Measurements from ENCODE around the gene NME3.

Gene NME3

DNA sequence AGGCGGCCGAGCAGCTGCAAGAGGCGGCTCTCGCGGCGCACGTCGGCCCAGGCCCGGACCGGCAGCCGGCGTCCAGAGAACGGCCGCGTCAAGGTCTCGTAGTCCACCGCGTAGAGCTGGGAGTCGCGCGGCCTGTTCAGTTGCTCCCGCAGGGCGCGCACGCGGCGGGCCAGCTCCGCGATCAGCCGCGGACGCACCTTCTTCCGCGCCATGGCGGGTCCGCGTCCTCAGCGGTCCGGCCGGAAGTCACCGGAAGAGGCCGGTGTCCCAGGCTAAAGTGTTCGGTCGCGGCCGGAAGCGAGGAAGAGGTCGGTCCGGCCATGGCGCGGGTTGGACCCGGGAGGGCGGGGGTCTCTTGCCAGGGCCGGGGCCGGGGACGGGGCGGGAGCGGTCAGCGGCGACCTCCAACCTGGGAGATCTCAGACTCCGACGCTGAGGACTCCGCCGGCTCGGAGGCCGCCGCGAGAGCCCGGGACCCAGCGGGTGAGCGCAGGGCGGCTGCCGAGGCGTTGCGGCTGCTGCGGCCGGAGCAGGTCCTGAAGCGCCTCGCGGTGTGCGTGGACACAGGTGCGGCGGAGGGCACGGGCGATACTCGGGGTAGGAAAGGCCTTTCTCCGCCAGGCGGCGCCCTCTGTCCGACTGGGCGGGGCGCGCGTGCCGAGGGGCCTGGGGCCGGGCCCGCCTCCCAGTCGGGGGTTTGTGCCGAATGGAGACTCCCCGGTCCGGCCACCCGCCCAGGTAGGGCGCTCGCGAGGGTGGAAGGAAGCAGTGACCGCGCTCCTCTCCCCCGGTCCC lies 1.8 kb upstream of the NME3 start, which contains the start of gene MRPS34:
Gene MRPS34 (minus strand): TSS at position 227 of the 795 bp plus-strand sequence. CDS start 15 bp downstream, at position 212.
- TF ChIP-seq, protein P1, sequence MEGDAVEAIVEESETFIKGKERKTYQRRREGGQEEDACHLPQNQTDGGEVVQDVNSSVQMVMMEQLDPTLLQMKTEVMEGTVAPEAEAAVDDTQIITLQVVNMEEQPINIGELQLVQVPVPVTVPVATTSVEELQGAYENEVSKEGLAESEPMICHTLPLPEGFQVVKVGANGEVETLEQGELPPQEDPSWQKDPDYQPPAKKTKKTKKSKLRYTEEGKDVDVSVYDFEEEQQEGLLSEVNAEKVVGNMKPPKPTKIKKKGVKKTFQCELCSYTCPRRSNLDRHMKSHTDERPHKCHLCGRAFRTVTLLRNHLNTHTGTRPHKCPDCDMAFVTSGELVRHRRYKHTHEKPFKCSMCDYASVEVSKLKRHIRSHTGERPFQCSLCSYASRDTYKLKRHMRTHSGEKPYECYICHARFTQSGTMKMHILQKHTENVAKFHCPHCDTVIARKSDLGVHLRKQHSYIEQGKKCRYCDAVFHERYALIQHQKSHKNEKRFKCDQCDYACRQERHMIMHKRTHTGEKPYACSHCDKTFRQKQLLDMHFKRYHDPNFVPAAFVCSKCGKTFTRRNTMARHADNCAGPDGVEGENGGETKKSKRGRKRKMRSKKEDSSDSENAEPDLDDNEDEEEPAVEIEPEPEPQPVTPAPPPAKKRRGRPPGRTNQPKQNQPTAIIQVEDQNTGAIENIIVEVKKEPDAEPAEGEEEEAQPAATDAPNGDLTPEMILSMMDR (IDR thresholded peaks at IDR 0.05), result peak; percentile 86

DNA sequence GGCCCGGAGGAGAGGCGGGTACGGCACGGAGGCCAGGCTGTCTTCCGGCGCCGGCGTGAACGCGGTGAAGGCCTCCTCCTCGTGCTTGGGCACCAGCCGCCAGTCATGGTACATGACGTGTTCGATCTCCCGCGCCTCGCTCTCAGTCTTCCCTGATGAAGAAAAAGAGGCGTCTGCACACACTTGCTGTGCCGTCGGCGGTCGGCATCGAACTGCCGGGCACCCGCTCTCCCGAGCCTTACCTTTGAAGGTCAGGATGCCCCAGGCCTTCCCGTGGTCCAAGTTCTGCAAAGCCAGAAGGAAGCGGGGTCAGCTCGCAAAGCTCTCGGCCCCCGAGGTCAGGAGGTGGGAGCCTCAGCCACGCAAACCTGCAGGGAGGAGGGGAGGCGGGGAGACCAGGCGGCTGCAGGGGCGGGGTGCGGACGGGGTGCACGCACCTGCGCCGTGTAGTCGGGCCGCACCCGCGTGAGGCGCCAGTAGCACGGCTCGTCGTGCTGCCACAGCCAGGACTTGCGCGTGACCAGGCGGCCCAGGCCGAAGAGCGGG lies 1.1 kb upstream of the NME3 start, which contains the start of gene EME2:
Gene EME2 (plus strand): TSS at position 449 of the 546 bp plus-strand sequence. CDS start 418 bp downstream, outside the sequence.
- TF ChIP-seq, protein P1 (IDR thresholded peaks at IDR 0.05), result no peak

DNA sequence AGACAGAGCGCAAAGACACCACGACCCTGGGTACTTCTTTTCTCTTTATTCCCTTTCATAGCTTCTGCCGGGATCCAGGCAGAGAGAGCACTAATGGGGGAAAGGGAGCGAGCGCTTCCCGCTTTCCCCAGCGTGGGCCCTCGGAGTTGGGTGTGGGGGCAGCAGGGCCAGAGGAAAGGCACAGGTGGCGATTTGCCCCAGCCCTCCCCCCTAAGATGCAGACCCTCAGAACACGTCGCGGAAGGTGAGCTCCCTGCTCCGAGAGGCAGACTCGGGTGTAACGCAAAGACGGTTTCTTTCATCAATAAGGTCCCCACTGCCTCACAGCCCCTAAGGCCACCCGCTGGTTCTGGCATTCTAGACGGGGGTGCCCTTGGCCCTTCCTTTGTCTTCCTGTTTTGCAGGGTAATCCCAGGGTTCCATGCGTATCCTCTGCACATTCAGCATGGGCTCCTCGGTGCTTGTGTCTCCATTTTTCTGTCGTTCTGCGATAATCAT lies 570 bp upstream of the NME3 start:
- TF ChIP-seq, protein P1 (IDR thresholded peaks at IDR 0.05), result no peak

DNA sequence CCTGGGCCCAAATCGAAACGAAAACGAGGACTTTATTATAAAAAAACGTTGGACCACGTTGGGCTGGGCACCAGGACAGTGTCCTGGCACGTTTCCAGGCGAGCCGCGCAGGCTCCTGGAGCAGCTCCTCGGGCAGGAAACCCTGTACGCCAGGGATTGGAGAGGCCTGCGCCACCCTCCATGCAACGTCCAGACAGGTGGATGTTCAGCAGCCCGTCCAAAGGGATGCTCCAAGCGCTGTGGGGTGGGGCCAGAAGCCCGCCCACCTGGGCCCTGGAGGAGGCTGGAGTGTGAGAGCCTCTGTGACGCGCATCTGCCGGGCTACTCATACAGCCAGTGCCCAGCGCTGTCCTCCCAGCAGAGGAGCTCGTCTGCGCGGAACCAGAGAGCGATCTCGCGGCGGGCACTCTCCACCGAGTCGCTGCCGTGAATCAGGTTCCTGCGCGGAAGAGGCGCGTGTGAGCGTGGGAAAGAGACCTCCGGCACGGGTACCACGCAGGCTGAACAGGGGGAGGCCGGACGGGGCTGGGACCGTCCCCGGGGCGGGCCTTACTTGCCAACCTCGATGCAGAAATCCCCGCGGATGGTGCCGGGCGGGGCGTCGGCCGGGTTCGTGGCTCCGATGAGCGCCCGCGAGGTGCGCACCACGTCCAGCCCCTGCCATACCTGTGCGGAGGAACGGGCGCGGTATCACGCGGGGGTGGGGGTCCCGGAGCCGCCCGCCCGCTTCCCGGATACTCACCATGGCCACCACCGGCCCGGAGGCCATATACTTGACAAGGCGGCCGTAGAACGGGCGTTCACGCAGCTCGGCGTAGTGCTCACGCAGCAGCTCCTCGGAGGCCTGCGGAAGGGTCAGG lies 785 bp downstream of the NME3 start:
- TF ChIP-seq, protein P1 (IDR thresholded peaks at IDR 0.05), result no peak

DNA sequence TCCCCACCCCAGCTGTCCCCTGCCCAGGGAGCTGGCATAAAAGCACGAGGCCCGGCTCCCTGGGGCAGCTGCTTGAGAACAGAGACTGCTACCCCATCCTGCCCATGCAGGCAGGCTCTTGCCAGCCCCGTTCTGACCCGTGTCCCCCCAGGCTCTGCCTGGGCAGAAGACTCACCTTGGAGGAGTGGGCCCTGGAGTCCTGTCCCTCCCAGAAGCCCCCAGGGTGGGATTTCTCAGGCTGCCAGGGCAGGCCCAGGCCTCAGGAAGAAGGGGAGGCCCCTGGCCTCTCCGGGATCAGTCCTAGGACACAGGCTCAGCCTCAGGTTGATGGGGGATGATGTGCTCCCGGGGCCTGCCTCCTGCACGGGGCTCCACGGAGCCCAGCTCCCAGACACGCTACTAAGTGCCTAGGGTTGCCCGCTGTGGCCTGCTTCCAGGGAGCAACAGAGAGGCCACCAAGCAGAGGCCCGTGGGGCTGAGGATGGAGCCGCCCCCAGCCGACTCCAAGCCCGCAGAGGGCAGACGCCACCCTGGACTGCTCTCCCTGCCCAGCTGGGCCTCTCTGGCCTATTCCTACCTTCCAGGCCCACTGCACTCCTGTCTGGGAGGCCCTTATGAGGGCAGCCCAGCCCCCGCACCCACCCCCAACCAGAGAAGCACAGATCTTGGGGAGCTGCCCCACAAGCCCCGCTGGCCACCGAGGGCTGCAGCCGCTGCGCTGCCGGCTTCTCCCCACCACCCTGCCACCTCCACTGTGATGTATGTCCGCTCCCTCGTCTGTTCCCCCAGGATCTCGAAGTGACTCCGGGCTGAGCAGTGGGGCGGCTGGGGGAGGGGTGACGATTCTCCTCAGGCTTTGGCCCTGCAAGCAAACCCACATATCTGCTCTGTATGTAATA lies 1.7 kb downstream of the NME3 start:
- TF ChIP-seq, protein P1 (IDR thresholded peaks at IDR 0.05), result no peak

DNA sequence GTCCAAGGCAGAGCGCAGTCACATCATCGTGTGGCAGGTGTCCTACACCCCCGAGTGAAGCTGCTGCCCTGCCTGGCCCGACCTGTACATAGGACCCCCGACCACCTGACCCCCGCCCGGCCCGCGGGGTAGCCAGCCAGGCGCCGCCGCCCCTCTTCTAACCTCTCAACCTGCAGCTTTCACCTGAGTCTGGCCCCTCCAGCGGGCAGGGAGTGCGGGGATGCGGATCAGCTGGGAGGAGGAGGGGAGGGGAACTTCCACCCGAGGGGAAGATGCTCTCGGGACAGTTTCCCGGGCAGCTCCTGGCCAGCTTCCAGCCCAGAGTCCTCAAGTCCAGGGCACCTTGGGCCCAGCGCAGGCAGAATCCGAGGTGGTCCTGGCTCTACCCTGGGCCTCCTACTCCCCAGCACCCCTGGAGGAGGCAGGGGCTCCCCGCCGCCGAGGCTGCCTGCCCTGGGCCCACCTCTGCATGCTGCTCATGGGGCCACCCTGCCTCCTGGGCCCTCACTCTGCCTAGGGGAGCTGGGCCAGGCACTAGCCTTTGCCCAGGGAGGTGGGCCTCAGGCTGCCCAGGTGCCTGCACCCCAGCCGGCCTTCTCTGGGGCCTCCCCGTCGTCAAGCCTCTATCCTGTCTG lies 2.5 kb downstream of the NME3 start:
- TF ChIP-seq, protein P1 (IDR thresholded peaks at IDR 0.05), result no peak
